ENCODE measurements around the gene ATP2B2. TPM values are rescaled to one million over a fixed set of nuclear protein-coding genes. Genes with fewer than 3 reads are reported as not detected.

Gene ATP2B2
- polyA plus RNA-seq, 12 donors = 0.85 to 11.8 (median 3.6) TPM; not detected in 2

DNA sequence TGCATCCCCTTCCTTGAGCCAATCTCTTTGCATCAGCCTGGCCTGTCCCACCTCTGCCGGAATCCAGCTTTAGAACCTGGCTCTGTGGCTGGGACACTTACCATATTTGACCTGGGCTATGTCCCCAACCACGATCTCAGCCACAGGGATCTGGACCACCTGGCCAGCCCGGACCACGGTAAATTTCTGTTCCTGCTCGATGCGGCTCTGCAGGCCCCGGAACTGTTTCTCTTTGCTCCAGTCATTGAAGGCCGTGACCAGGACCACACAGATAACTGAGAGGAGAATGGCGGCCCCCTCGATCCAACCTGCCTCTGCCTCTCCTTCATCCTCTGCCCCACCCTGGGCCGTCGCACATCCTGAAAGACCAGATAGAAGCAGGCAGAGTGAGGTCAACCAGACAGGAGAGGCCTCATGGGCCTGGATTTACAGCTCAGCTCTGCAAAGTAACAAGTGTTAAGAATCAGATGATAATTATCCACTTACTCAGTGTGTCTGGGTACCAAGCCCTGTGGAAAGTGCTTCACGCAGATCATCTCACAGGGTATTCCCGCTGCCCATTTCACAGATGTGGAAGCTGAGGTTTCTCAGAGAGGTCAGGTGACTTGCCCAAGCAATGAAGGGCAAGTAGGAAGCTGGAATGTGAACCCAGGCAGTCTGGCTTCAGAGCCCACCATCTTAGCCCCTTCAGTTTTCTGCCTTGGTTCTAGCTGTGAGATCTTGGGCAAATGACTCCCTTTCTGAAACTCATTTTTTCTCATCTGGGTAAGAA, 103.2 kb downstream of the ATP2B2 start:
- DNase-seq = no peak

DNA sequence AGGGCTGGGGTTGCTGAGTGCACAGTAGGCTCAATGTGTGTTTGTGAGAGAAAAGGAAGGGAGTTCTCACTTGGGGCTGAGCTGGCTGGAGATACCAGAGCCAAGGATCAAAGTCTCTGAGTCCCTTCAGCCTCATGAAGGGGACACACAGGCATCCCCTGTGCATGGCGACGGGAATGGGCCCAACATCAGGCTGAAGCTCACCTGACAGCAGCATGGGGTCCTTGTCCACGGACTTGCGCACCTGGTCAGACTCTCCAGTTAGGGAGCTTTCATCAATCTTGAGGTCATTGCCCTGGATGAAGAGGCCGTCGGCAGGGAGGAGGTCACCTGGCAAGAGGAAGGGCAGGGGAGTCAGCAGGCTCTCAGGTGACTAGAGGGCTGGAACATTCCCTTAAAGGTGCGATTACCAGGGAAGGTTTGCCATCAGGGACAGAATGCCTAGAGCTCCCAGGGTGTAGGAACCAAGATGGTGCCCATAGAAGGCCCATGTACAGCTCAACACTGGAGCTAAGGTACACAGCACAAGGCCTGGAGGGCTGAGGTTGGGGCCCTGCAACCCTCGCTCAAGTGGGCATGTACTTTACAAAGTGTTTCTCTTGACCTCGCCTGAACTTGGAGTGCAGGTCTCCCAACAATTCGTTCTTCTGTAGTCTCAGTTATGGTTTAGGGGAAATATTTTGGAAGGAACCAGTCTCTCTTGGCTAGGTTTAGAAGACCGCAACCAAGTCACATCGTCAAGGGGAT, 104.5 kb downstream of the ATP2B2 start:
- no peak for DNase-seq

DNA sequence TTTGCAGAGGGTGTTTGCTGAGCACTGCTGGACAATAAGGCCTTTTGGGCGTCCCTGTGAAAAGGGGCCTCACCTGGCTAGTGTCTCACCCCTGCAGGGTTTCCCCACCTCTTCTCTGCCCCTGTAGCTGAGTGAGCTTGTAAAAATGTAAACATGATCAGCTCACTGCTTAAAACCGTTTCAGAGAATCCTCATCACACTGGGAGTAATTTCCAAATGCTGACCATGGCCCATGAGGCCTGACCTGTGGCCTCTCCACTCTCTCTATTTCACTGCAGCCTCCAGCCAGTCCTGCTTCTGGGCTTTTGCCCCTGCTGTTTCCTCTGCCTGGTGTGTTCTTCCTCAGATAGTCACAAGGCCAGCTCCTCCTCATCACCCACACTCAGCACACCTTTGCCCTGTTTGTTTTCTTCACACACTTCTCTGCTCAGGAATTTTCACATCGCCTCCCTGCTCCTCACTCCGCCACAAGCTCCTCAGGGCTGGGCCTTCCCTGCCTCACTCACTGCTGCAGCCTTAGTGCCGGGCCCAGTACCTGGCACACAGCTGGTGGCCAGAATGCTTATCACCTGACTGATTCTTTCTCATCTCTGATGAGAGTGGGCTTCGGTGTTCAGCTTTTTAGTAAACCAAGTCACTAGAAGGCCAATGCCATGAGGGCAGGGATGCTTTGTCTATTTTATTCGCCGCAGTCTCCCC, 105.2 kb downstream of the ATP2B2 start:
- no peak for DNase-seq

- DNase-seq = no peak
These were observed 105.8 kb downstream of the ATP2B2 start for GRCh38 chr3:10399634-10400033.

- no peak for DNase-seq
These were observed 107.0 kb downstream of the ATP2B2 start for GRCh38 chr3:10398341-10398740.

DNA sequence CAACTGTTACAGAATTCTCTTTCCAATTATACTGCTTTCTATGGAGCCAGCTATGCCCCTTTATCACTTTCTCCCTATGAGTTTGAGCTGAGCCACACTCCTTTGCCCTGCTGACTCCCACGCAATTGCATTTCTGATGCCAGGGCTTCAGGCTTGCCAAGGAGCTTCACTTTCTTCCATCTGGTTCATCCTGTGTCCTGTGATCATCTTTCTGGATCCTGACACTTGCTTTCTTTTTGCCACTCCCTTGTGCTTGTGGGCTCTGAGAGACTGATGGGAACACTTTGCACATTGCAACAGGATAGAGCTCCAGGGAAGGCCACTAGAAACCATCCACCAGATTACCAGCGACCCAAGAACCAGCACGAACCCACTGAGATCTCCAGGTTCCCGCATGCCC, 107.5 kb downstream of the ATP2B2 start:
- no peak for DNase-seq

GRCh38 chr3:10396931-10397330, 108.5 kb downstream of the ATP2B2 start:
- DNase-seq = no peak

- no peak for DNase-seq
These were observed 109.3 kb downstream of the ATP2B2 start for GRCh38 chr3:10396083-10396482.

- no peak for DNase-seq
These were observed 109.7 kb downstream of the ATP2B2 start for GRCh38 chr3:10395671-10396070.

DNA sequence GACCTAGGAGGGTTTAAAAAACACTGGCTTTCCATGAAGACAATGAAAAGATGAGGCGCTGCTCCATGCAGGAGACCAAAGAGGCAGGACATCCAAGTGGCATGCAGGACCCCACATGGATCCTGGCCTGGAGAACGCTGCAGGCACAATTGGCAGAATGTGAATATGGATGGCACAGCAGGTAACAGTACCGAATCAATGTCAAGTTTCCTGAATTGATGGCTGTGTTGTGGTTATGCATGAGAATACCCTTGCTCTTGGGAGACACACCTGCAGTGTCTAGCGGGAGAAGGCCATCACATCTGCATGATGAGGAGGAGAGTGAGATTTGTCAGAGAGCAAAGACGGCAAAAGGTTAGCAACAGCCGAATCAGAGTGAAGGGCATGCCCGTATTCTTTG, 110.2 kb downstream of the ATP2B2 start:
- no peak for DNase-seq

GRCh38 chr3:10394491-10395025, 110.8 kb downstream of the ATP2B2 start:
- DNase-seq = no peak

GRCh38 chr3:10393514-10393913, 111.9 kb downstream of the ATP2B2 start:
- DNase-seq = no peak

DNA sequence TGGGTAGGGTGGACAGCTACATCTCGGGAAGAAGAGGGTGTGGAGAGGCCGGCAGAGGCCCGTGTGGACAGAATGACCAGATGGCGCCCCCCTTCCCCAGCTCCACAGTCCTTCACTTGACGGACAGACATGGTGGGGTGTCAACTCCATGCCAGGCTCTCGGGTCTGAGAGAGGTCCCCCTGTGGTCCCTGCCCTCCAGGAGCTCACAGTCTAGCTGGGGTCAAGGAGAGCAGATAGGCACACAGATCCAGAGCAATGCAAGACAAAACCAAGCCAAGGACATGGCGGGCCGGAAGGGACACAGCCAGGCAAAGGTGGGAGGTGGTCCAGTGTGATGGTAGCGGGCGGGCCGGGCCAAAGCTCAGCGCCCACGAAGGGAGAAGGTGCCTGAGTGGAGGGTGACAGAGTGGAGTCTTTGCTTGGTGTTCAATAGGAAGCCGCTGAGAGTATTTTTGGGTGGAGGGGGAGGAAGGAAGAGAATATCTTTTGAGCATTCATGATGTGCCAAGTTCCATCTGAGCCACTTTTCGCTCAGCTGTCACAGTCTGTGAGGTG, 112.4 kb downstream of the ATP2B2 start:
- no peak for DNase-seq

DNA sequence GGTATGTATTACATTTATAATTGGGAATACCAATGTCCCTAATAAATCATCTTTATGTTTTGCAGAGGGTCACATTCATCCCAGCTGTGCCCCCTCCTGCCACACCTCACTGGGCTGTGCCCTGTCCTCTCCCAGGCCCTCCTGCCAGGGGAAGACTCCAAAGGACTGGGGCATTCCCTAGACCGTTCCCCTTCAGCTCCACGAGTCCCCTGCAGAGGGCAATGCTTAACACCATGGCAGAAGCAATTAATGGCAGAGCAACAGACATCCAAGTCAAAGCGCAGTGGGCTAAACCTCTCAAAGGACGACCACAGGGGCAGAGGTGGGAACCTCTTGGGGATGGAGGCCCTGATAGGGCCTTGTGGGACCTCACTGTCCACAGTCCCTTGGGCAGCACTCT, 113.1 kb downstream of the ATP2B2 start:
- no peak for DNase-seq

DNA sequence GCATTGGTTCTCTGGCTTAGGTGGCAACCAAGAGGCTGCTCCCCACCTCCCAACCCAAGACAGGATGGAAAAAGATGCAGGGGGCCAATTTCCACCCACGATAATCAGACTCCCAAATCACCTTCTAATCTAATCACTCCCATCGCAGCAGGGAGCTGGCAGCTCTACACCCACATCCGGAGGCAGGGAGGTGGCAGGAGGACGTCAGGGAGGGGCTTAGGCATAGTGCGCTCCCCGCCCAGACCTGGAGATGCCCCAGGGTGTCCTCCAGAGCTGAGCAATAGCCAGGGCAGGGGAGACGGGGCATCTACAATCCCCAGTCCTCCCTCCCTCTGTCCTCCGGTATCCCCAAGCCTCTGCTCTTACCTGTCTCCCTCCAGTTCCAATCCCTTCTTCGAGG, 114.0 kb downstream of the ATP2B2 start:
- no peak for DNase-seq

- no peak for DNase-seq
These were observed 114.6 kb downstream of the ATP2B2 start for GRCh38 chr3:10390641-10391373.

DNA sequence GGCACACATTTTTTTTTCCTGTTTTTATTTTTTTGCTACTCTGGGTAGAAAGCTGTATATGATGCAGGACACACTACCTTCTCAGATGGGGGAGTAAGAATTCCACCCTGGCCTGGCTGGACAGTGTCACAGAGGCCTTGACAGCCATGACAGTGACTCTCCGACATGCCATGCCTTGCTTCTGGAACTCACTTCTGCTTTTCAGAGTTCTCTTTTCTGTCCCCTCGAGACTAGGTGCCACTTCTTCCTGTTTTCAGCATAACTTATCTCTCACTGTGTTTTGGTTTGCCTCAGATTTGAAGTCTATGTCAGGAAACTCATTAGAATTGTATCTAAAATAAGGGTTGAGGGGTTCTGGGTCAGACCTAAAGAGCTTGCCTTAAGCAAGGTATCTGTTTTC, 115.4 kb downstream of the ATP2B2 start:
- DNase-seq = no peak

DNA sequence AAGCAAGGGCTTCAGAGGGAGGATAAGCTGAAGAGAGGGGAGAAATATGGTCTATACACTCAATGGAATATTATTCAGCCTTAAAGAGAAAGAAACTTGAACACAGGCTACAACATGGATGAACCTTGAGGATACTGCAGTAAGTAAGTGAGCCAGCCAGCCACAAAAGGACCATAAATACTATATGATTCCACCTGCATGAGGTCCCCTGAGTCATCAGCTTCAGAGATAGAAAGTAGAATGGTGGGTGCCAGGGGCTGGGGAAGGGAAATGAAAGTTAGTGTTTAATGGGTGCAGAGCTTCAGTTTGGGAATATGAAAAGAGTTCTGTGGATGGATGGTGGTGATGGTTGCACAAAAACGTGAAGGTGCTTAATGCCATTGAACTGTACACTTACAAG, 116.0 kb downstream of the ATP2B2 start:
- no peak for DNase-seq

DNA sequence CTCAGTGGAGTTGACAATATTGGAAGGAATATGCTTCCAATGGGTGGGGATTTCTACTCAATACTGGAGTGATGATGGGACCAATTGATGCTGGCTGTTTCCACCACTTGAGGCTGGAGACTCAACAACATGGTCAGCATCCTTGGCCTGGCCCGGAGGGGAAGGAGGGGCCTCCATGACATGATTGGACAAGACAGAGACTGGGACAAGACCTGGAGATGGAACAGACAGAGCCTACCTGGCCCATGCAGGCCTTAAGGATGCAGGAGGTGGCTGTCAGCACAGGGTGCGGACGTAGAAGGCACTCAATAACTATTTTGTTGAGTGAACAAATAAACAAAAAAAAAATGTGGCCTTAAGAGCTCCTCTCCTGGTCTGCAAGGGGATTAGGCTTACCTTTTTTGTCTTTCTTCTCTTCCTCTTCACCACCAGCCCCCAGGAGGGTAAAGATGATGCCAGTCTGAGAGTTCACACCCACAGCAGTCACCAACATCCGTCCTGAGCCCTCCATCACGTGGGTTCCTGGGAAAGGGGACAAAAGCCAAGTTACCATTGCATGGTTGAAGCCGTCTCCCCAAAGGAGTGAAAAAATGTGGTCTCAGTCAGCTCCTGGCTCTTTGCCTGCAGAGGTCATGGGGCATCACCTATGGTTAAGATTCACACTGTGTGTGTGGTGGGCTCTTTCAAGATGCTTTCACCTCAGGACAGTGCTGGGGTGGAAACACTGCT, 117.3 kb downstream of the ATP2B2 start:
- no peak for DNase-seq

DNA sequence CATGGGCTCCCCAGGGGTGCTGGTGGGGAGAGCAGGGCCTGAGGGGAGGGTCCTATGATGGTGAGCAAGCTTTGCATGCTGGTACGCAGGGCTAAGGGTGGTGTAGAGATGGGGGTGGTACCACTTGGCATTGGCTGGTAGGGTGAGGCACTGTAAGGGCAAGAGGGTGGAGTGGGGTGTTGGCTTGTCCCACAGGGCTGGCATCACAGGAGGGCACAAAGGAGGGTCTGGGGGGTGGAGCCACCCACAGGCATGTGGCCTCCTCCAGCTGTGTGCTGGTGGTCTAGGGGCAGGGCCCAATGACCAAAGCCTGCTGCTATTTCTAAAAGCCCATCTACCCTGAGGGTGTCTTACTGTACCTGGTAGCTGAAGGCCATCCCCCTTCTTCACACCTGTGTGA, 119.3 kb downstream of the ATP2B2 start:
- DNase-seq = no peak
